HEK293 (cell line): Measurements from ENCODE around the gene ERCC1.

Experiments used
- CTCF ChIP-seq: fragments of 450-650 bp; formaldehyde crosslinking; IDR thresholded peaks from 2 replicates; pipeline ENCODE4 v1.5.1; 2016; ENCODE audit warnings: missing biosample characterization, missing genetic modification characterization
- PATZ1 ChIP-seq: fragments of 450-650 bp; formaldehyde crosslinking; IDR thresholded peaks from 2 replicates; pipeline ENCODE4 v1.5.1; 2016; ENCODE audit warnings: missing biosample characterization, missing genetic modification characterization
- REST ChIP-seq: fragments of 450-650 bp; formaldehyde crosslinking; IDR thresholded peaks from 2 replicates; pipeline ENCODE4 v1.5.1; 2016; ENCODE audit warnings: missing biosample characterization, missing genetic modification characterization
- ZBTB20 ChIP-seq: fragments of 450-650 bp; formaldehyde crosslinking; IDR thresholded peaks from 2 replicates; pipeline ENCODE4 v1.5.1; 2016; ENCODE audit warnings: missing biosample characterization, missing genetic modification characterization
- ZBTB21 ChIP-seq: fragments of 450-650 bp; formaldehyde crosslinking; IDR thresholded peaks from 2 replicates; pipeline ENCODE4 v1.5.1; 2017; ENCODE audit warnings: missing biosample characterization, missing genetic modification characterization
- ZNF121 ChIP-seq: fragments of 450-650 bp; formaldehyde crosslinking; IDR thresholded peaks from 2 replicates; pipeline ENCODE4 v1.5.1; 2016; ENCODE audit warnings: missing biosample characterization, missing genetic modification characterization
- ZNF169 ChIP-seq: fragments of 450-650 bp; formaldehyde crosslinking; IDR thresholded peaks from 2 replicates; pipeline ENCODE4 v1.5.1; 2016; ENCODE audit warnings: missing biosample characterization, missing genetic modification characterization
- ZNF175 ChIP-seq: fragments of 450-650 bp; formaldehyde crosslinking; IDR thresholded peaks from 2 replicates; pipeline ENCODE4 v1.5.1; 2016; ENCODE audit warnings: missing biosample characterization, missing genetic modification characterization
- ZNF19 ChIP-seq: fragments of 450-650 bp; formaldehyde crosslinking; IDR thresholded peaks from 2 replicates; pipeline ENCODE4; 2016; ENCODE audit warnings: missing biosample characterization, missing genetic modification characterization, low read depth
- ZNF23 ChIP-seq: fragments of 450-650 bp; formaldehyde crosslinking; IDR thresholded peaks from 2 replicates; pipeline ENCODE4 v1.5.1; 2016; ENCODE audit warnings: missing biosample characterization, missing genetic modification characterization, borderline replicate concordance
- ZNF24 ChIP-seq: fragments of 450-650 bp; formaldehyde crosslinking; IDR thresholded peaks from 2 replicates; pipeline ENCODE4 v1.5.1; 2016; ENCODE audit warnings: missing biosample characterization, missing genetic modification characterization
- ZNF280D ChIP-seq: fragments of 450-650 bp; formaldehyde crosslinking; IDR thresholded peaks from 2 replicates; pipeline ENCODE4 v1.5.1; 2016; ENCODE audit warnings: missing biosample characterization, missing genetic modification characterization
- ZNF302 ChIP-seq: fragments of 450-650 bp; formaldehyde crosslinking; IDR thresholded peaks from 2 replicates; pipeline ENCODE4 v1.5.1; 2016; ENCODE audit warnings: missing biosample characterization, missing genetic modification characterization, low read depth
- ZNF311 ChIP-seq: fragments of 450-650 bp; formaldehyde crosslinking; IDR thresholded peaks from 2 replicates; pipeline ENCODE4 v1.5.1; 2017; ENCODE audit warnings: missing biosample characterization, missing genetic modification characterization, borderline replicate concordance
- ZNF37A ChIP-seq: fragments of 450-650 bp; IDR thresholded peaks from 2 replicates; pipeline ENCODE4 v1.5.1; 2018; ENCODE audit warnings: missing biosample characterization, missing genetic modification characterization
- ZNF416 ChIP-seq: fragments of 450-650 bp; formaldehyde crosslinking; IDR thresholded peaks from 2 replicates; pipeline ENCODE4 v1.5.1; 2016; ENCODE audit warnings: missing biosample characterization, missing genetic modification characterization
- ZNF521 ChIP-seq: fragments of 450-650 bp; formaldehyde crosslinking; IDR thresholded peaks from 2 replicates; pipeline ENCODE4 v1.5.1; 2017; ENCODE audit warnings: missing biosample characterization, mild to moderate bottlenecking, missing genetic modification characterization
- ZNF571 ChIP-seq: fragments of 450-650 bp; formaldehyde crosslinking; IDR thresholded peaks from 2 replicates; pipeline ENCODE4 v1.5.0; 2017; ENCODE audit warnings: missing biosample characterization, missing genetic modification characterization
- ZNF639 ChIP-seq: fragments of 450-650 bp; formaldehyde crosslinking; IDR thresholded peaks from 2 replicates; pipeline ENCODE4 v1.5.1; 2016; ENCODE audit warnings: missing biosample characterization, missing genetic modification characterization
- ZNF658 ChIP-seq: fragments of 450-650 bp; formaldehyde crosslinking; IDR thresholded peaks from 2 replicates; pipeline ENCODE4; 2016; ENCODE audit warnings: missing biosample characterization, missing genetic modification characterization
- ZNF664 ChIP-seq: fragments of 450-650 bp; formaldehyde crosslinking; IDR thresholded peaks from 2 replicates; pipeline ENCODE4 v1.5.1; 2016; ENCODE audit warnings: missing biosample characterization, missing genetic modification characterization
- ZNF76 ChIP-seq: fragments of 450-650 bp; formaldehyde crosslinking; IDR thresholded peaks from 2 replicates; pipeline ENCODE4; 2016; ENCODE audit warnings: low read depth, missing biosample characterization, missing genetic modification characterization, borderline replicate concordance
- ZSCAN18 ChIP-seq: fragments of 450-650 bp; formaldehyde crosslinking; IDR thresholded peaks from 2 replicates; pipeline ENCODE4 v1.5.1; 2016; ENCODE audit warnings: missing biosample characterization, missing genetic modification characterization
- ZSCAN4 ChIP-seq: fragments of 450-650 bp; formaldehyde crosslinking; IDR thresholded peaks from 2 replicates; pipeline ENCODE4 v1.5.1; 2017; ENCODE audit warnings: missing biosample characterization, missing genetic modification characterization

Gene ERCC1

GRCh38 chr19:45424191-45425058 is 708 bp upstream of the ERCC1 start (continued):
- TF ChIP-seq REST (tag by site-specific recombination) (no peak), ZNF121 (tag by site-specific recombination) (0 out of 2 replicates have a peak, but pooled peaks have one; percentile 30), ZNF571 (tag by site-specific recombination) (no peak), ZNF76 (tag by site-specific recombination) (no peak), ZNF416 (tag by site-specific recombination) (no peak), ZNF311 (no peak), ZNF169 (tag by site-specific recombination) (no peak), ZNF37A (tag by site-specific recombination) (no peak), ZNF521 (tag by site-specific recombination) (no peak), ZSCAN18 (tag by site-specific recombination) (no peak), CTCF (tag by site-specific recombination) (no peak), PATZ1 (tag by site-specific recombination) (peak; percentile 71), ZNF175 (tag by site-specific recombination) (no peak), ZBTB20 (peak; percentile 88), ZNF302 (tag by site-specific recombination) (no peak), ZBTB21 (tag by site-specific recombination) (no peak), ZNF639 (no peak), ZSCAN4 (tag by site-specific recombination) (no peak; the same call in 1 of the 2 replicates), ZNF658 (tag by site-specific recombination) (no peak), ZNF19 (tag by site-specific recombination) (no peak), ZNF24 (tag by site-specific recombination) (peak; percentile 97), ZNF280D (tag by site-specific recombination) (0 out of 2 replicates have a peak, but pooled peaks have one; percentile 56), ZNF23 (tag by site-specific recombination) (peak; percentile 33; the same call in 1 of the 2 replicates), ZNF664 (peak; percentile 88)
